GM21526 (cell line): Measurements from ENCODE around the gene RNF183.
"Not testable (repeated sequence)": the region's sequence is repeated elsewhere in the genome, so short reads cannot be mapped to it uniquely, and the experiment has no call there.

Source experiments
- ATAC-seq: cut with Tn5 transposase; IDR thresholded peaks from one replicate; pipeline ENCODE4 v1.9.1; 2021; ENCODE audit warnings: moderate library complexity; ENCODE audit not compliant: unreplicated experiment, low FRiP score

Gene RNF183

GRCh38 chr9:113278840-113279239 is 24.3 kb downstream of the RNF183 start:
- no peak for ATAC-seq

- ATAC-seq: peak; percentile 94
These were observed 27.7 kb downstream of the RNF183 start, which contains the start of the genes CDC26 and PRPF4 for GRCh38 chr9:113275157-113276131. TSS of gene CDC26 (minus strand) at chr9:113275572. CDS start at chr9:113272507, 3,065 bp downstream. TSS of gene PRPF4 (plus strand) at chr9:113275658. CDS start at chr9:113275744, 86 bp downstream.

DNA sequence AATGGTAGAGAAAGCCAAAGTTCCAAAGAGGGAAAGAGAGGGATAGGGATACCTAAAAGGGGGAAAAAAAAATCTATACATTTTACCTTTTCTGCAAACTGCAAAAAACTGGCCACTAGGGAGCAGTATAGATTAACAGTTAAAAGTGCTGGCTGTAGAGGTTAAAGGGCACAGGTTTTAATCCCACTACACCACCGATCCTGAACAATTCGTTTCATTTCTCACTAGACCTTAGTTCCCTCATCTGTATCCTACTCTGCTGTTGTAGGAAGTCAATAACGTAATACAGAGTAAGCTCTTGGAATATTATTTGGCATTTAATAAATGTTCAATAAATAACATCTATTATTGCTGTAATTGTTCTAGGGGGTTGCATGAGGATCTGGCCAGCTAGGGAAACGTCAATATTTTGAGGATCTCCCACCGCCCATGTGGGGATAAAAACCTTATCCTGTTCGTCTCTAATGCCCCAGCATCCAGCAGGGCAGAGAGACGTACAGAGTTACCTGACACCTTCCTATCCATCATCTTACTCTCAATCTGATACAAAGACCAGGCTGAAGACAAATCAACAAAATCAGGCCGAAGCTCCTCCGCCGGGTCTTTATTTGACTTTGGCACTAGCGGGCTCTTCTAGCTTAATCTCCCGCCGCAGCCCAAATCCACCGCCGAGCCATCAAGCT is 28.6 kb downstream of the RNF183 start:
- ATAC-seq: peak; percentile 16

- ATAC-seq: no peak
These were observed 33.3 kb downstream of the RNF183 start for GRCh38 chr9:113269871-113270270.

DNA sequence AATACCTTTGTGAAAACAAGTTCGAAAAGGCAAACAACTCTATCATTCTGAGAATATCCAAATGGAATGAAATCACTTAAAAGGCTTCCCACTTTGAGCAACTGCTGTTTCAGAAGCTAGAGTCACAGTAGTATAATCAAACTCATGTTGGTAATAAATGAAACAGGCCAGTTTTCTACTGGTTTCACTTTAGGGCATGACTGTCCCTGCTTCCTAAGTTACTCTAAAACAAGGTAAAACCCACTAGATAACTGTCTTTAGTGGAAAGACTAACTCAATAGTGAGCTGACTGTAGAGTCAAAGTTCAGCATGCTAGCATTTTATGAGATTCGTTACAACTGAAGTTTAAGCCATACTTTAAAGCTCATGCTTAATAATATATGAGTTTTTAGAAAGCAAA is 33.8 kb downstream of the RNF183 start:
- ATAC-seq: no peak

DNA sequence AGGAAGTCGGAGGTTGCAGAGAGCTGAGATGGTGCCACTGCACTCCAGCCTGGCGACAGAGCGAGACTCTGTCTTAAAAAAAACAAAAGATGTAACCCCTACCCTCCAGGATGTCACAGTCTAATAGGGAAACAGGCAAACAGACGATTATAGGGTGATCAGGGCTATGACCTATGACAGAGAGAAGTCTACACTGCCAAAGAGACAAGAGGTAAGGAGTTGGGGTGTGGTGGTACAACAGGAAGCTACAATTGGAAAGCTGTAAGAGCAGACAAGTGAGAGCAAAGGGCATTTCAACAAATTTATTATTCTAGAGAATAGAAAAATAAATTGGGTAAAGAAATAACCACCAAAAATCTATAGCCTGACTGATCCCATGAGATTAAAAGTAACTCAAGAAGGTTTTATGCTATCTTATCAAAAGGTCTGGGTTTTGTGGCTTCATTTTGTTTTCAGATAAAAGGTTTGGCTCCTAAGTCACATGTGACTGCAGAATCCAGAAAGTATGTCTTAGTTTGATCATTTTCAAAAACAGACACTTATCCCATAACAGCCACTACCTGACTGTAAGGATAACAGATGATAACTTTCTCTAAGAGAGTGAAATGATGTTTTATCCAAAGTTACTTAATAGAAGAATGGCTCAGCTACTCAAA is 35.1 kb downstream of the RNF183 start:
- ATAC-seq: no peak

GRCh38 chr9:113266174-113266573 is 37.0 kb downstream of the RNF183 start:
- ATAC-seq: no peak

GRCh38 chr9:113261917-113262671 is 41.1 kb downstream of the RNF183 start:
- no peak for ATAC-seq

GRCh38 chr9:113258282-113258681 is 44.9 kb downstream of the RNF183 start:
- no peak for ATAC-seq

GRCh38 chr9:113257863-113258262 is 45.3 kb downstream of the RNF183 start:
- no peak for ATAC-seq

- no peak for ATAC-seq
These were observed 47.7 kb downstream of the RNF183 start for GRCh38 chr9:113255438-113255837.

DNA sequence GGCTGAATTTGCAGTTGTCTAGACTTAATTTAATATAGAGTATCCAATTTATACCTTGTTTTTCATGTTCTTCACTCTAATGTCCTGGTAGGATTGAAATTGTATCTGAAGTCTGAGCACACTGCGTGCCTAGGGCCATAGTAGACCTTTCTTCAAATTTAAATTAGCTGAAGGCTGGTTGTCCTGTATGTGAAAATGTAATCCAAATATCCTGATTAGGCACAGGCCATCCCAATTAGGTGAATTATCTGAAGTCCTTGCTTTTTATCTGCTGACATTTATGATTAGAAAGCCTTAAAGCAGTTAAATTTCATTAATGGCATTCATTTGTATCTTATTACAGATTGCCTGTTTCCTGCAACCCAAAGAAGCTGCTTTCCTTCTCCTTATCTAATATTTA is 48.2 kb downstream of the RNF183 start:
- no peak for ATAC-seq

DNA sequence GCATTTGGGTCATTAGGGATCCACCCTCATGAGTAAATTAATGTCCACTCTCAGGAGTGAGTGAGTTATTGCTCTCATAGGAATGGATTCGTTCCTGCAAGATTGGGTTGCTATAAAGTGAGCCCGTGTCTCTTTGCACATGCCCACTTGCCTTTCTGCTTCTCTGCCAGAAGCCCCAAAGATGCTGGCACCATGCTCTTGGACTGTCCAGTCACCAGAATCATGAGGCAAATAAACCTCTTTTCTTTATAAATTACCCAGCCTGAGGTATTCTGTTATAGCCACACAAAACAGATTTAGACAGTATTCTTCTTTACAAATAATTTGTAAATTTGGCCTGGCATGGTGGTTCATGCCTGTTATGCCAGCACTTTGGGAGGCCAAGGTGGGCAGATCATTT is 52.4 kb downstream of the RNF183 start:
- no peak for ATAC-seq

GRCh38 chr9:113249661-113250060 is 53.5 kb downstream of the RNF183 start:
- ATAC-seq: not testable (repeated sequence)

- no peak for ATAC-seq
These were observed 55.5 kb downstream of the RNF183 start for GRCh38 chr9:113247640-113248039.
